GM12801 (cell line): ENCODE measurements around the gene GALK1.

ENCODE experiments used
- TF ChIP-seq, protein P1 (sequence below): IDR thresholded peaks from one replicate; pipeline ENCODE4 v1.5.1; 2011; ENCODE audit warnings: control low read depth; ENCODE audit not compliant: insufficient read length; ENCODE audit errors: extremely low read depth

GALK1 gene

DNA sequence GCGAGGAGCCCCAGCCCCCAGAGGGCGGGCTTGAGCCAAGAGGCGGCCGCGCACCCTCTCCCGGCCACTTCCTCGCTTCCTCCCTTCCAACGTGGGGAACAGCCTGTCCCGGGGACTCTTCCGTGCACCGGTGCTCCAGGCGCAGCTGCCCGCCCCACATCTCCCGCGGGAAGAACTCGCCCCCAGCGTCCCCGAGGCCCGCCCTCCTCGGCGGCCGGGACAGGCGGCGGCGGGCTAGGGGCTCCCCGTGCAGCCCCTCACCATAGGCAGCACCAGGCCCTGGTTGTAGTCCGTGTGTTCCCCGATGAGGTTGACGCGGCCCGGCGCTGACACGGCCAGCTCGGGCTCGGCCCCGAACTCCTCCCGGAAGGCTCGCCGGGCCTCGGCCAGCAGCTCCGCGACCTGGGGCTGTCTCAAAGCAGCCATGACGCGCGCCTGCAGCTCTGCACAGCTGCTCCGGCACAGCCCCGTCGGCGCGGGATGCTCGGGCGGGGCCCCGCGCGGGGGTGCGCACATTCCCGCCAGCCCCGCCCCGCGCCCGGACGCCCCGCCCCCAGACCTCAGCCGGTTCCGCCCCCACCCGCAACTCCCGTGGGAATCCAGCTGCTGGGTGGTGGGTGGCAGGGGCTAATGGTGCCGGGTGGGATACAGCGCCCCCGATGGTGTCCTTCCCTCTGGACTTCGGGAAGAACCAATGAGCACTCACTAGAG, at the start of gene GALK1:
TSS of gene GALK1 (minus strand) at position 482 of the 711 bp plus-strand sequence. CDS start at position 426, 56 bp downstream.
- TF ChIP-seq, protein P1, sequence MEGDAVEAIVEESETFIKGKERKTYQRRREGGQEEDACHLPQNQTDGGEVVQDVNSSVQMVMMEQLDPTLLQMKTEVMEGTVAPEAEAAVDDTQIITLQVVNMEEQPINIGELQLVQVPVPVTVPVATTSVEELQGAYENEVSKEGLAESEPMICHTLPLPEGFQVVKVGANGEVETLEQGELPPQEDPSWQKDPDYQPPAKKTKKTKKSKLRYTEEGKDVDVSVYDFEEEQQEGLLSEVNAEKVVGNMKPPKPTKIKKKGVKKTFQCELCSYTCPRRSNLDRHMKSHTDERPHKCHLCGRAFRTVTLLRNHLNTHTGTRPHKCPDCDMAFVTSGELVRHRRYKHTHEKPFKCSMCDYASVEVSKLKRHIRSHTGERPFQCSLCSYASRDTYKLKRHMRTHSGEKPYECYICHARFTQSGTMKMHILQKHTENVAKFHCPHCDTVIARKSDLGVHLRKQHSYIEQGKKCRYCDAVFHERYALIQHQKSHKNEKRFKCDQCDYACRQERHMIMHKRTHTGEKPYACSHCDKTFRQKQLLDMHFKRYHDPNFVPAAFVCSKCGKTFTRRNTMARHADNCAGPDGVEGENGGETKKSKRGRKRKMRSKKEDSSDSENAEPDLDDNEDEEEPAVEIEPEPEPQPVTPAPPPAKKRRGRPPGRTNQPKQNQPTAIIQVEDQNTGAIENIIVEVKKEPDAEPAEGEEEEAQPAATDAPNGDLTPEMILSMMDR, result no peak

DNA sequence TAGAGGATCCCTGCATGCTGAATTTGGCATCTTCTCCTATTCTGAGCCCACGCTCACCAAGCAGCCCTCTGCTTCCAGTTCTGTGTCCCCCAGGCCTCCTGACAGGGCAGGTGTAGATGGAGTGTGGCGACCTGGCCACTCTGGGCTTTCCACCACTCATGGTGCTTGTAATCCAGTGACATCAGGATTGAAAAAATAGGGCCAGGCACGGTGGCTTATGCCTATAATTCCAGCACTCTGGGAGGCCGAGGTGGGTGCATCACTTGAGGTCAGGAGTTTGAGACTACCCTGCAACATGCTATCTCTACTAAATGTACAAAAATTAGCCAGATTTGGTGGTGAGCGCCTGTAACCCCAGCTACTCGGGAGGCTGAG, 49.0 kb upstream of the GALK1 start:
- TF ChIP-seq, protein P1, result no peak

DNA sequence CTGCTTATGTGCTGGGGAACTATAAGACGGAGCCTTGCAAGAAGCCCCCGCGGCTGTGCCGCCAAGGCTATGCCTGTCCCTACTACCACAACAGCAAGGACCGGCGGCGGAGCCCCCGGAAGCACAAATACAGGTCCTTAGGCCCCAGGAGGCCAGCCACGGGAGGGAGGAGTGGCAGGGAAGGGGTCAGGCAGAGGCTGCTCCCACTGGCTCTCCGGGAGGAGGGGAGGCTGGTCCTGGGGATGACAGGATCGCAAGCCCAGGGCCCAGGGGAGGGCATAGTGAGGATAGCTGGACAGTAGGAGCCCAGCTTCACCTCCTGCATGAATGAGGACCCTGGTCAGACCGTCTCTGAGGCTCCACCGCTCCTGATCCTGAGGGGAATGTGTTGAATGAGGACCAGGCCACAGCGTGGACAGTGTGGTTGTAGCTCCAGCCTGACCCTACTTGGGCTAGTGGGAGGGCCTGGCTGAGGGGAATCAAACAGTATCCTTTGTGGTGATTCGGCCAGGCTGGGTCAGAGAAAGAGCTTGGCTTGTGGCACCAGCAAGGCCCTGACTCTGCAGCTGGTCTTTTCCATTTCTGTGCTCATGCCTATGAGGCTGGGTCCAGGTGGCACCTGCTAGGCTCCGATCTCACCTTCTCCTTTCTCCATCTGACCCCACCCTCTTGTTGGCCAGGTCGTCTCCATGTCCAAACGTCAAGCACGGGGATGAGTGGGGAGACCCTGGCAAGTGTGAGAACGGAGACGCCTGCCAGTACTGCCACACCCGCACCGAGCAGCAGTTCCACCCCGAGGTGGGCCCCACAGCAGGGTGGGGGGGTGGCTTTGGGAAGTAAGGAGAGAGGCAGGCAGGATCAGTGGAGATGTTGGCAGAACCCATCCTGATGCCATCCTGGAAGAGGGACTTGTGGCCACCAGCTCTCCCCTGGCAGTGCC, 48.4 kb upstream of the GALK1 start:
- TF ChIP-seq, protein P1, result no peak

DNA sequence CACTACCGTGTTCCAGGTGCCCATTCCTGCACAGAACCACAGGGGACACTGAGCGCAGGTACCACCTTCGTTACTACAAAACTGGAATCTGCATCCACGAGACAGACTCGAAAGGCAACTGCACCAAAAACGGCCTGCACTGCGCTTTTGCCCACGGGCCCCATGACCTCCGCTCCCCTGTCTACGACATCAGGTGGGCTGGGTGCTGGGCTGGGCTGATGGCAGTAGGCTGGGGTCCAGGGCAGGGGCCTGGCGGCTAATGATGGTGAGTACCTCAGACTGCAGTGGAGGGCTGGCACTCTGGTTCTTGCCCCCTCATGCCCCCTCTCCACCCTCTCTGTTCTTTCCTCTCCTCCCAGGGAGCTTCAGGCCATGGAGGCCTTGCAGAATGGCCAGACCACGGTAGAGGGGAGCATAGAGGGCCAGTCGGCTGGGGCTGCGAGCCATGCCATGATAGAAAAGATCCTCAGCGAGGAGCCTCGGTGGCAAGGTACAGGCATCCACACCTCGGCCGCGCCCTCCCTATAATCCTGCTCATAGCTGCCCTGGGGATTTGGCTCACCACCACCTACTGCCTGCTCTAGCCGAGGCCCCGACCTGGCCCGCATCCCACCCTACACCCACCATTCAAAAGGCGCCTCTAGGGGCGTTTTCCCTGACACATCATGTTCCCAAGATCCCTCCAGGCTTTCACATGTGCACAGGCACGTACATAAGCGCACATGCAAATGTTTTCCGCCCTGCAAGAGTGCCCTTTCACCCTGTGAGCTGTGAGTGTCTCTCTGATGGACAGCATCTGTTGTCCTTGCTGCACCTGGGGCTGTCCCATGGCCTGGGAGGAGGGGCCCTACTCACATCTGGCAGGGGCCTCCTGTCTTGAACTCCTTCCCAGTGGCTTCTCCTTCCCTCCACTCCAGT, 47.4 kb upstream of the GALK1 start:
- TF ChIP-seq, protein P1, result no peak

DNA sequence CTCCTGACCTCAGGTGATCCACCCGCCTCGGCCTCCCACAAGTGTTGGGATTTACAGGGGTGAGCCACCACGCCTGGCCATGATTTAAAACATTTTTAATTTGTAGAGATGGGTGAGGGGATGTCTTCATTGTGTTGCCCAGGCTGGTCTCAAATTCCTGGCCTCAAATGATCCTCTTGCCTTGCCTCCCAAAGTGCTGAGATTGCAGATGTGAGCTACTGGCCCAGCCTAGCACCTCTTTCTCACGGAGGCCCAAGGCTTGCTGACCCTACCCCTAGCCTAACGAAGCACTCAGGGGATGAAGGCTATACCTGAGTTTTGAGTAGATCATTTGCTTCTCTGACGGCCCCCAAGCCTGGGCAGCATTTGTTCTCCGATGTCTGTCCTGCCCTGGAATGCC, 46.2 kb upstream of the GALK1 start:
- TF ChIP-seq, protein P1, result no peak

DNA sequence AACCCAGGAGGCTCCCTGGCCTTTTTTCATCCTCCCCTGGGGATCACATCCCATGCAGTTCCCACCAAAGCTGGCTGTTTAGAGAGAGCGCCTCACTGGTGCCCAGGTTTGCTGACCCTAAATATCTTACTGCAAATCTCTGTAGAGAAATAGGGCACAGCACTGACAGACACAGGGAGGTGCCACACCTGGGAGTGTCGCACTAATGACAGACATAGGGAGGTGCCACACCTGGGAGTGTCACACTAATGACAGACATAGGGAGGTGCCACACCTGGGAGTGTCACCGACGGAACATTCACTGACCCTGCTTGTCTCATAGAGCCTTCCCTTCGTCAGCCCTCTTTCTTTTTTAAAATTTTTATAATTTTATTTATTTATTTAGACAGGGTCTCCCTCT, 45.2 kb upstream of the GALK1 start:
- TF ChIP-seq, protein P1, result no peak

DNA sequence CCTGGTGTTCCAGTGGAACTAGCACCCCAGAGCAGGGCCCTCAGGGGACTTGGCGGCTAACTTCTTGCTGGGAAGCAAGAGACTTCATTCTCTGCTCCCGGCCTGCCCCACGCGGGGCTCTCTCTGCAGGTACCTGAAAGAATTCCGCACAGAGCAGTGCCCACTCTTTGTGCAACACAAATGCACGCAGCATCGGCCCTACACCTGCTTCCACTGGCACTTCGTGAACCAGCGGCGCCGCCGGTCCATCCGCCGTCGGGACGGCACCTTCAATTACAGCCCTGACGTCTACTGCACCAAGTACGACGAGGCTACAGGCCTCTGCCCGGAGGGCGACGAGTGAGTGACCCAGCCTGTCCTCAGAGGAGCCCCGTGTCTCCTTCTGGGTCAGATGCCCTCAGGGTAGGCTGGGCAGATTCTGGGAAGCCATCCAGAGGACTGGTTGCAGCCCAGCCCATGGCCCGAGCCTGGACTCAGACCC, 44.7 kb upstream of the GALK1 start:
- TF ChIP-seq, protein P1, result no peak
